Endothelial cell of umbilical vein (primary cell): ENCODE data around the gene PDLIM1. TPM values are rescaled to one million over a fixed set of nuclear protein-coding genes. Genes with fewer than 3 reads are reported as not detected.

Experiments
- BruUV-seq: library from RNA; stranded (reverse); fragments of 400-500 nt; replicated peaks from 2 replicates; lab custom pipeline; 2021; lab: Mats Ljungman, UMichigan
- CTCF ChIA-PET: fragments of 300-600, 350-600 bp; sonication (Branson Sonifier 250); formaldehyde crosslinking; loops from one replicate; lab custom pipeline; 2021; ENCODE audit warnings: antibody characterized with exemption, inconsistent platforms; lab: Charles Lee
- POLR2A ChIA-PET: fragments of 300-600, 350-600 bp; sonication (Branson Sonifier 250); formaldehyde crosslinking; loops from one replicate; lab custom pipeline; 2021; ENCODE audit warnings: antibody characterized with exemption, inconsistent platforms; lab: Charles Lee
- DNase-seq: peaks from one replicate; pipeline ENCODE4 v3.0.0-alpha.2; 2011; ENCODE audit warnings: low read depth, low spot score
- FAIRE-seq: peaks from 2 replicates; lab custom pipeline; 2011; peaks lifted over from hg19 to GRCh38; lab: Jason Lieb, UNC
- H2AFZ ChIP-seq: 2 replicates; pipeline ENCODE4 v1.6.0; 2012; ENCODE audit warnings: low read depth, low read length, control low read depth, inconsistent platforms
- H3K27ac ChIP-seq: 2 replicates; pipeline ENCODE4 v1.5.1; 2011; ENCODE audit warnings: low read depth, mild to moderate bottlenecking, control low read depth, low read length, moderate library complexity; ENCODE audit not compliant: insufficient read depth
- H3K27me3 ChIP-seq, 2 experiments: 2 replicates each; pipeline versions ENCODE4 v1.6.0 to v1.6.1; 2011; ENCODE audit warnings: low read length in 2 of 2, mixed read lengths in 1 of 2; ENCODE audit not compliant: control insufficient read depth in 2 of 2, insufficient read depth in 2 of 2
- H3K36me3 ChIP-seq, 2 experiments: 2 replicates in 1 of 2; 3 replicates in 1 of 2; pipeline ENCODE4 v1.5.1; 2011; ENCODE audit warnings: low read length in 2 of 2, mild to moderate bottlenecking in 1 of 2, moderate library complexity in 1 of 2; ENCODE audit not compliant: control insufficient read depth in 2 of 2, insufficient read depth in 2 of 2; ENCODE audit errors: extremely low read depth in 1 of 2
- H3K4me1 ChIP-seq: 3 replicates; pipeline ENCODE4 v1.5.1; 2011; ENCODE audit warnings: mild to moderate bottlenecking, low read length; ENCODE audit not compliant: control insufficient read depth, insufficient read depth; ENCODE audit errors: extremely low read depth
- H3K4me2 ChIP-seq: 2 replicates; pipeline ENCODE4 v1.6.1; 2011; ENCODE audit warnings: low read length, control low read depth, mixed read lengths; ENCODE audit not compliant: insufficient read depth
- H3K4me3 ChIP-seq, 3 experiments: fragments of 200-600 bp in 1 of 3; sonication (generic), shearing (Covaris generic) in 1 of 3; replicated peaks in 1 of 3; 2 replicates each; pipeline ENCODE4 v1.5.1; 2011 to 2016; ENCODE audit warnings: control low read depth in 3 of 3, low read length in 3 of 3, mild to moderate bottlenecking in 2 of 3, inconsistent platforms in 1 of 3, low read depth in 1 of 3, moderate library complexity in 1 of 3; ENCODE audit not compliant: insufficient read depth in 1 of 3
- H3K79me2 ChIP-seq: 2 replicates; pipeline ENCODE4 v1.6.0; 2012; ENCODE audit warnings: low read length, inconsistent platforms; ENCODE audit not compliant: control insufficient read depth, insufficient read depth
- H3K9ac ChIP-seq: replicated peaks from 2 replicates; pipeline ENCODE3; 2011; ENCODE audit warnings: low read length, control low read depth; ENCODE audit not compliant: insufficient read depth; ENCODE audit errors: extremely low read depth
- H3K9me1 ChIP-seq: replicated peaks from 3 replicates; pipeline ENCODE4 v1.6.0; 2011; ENCODE audit warnings: mild to moderate bottlenecking, low read length; ENCODE audit not compliant: control insufficient read depth, insufficient read depth; ENCODE audit errors: extremely low read depth
- H3K9me3 ChIP-seq: replicated peaks from 2 replicates; pipeline ENCODE4 v1.5.1; 2012; ENCODE audit warnings: low read length, inconsistent platforms; ENCODE audit not compliant: control insufficient read depth, insufficient read depth
- H4K20me1 ChIP-seq: replicated peaks from 2 replicates; pipeline ENCODE3; 2011; ENCODE audit warnings: mild to moderate bottlenecking, low read length; ENCODE audit not compliant: control insufficient read depth, insufficient read depth; ENCODE audit errors: extremely low read depth
- FOS ChIP-seq: IDR thresholded peaks from 2 replicates; pipeline ENCODE4 v1.6.1; 2011; ENCODE audit warnings: mild to moderate bottlenecking, low read length, moderate library complexity, borderline replicate concordance; ENCODE audit not compliant: insufficient read depth
- GATA2 ChIP-seq: IDR thresholded peaks from 2 replicates; pipeline ENCODE4 v1.7.0; 2011; ENCODE audit warnings: low read depth, mild to moderate bottlenecking, moderate library complexity, mixed read lengths, low read length; ENCODE audit not compliant: insufficient read length, insufficient read depth
- JUN ChIP-seq: IDR thresholded peaks from 2 replicates; pipeline ENCODE4 v1.6.1; 2011; ENCODE audit warnings: borderline replicate concordance, low read depth; ENCODE audit not compliant: insufficient read length, insufficient read depth
- MYC ChIP-seq: IDR thresholded peaks from one replicate; pipeline ENCODE4 v1.6.1; 2011; ENCODE audit warnings: mild to moderate bottlenecking, low read depth, low read length
- POLR2AphosphoS5 ChIP-seq: IDR thresholded peaks from 2 replicates; pipeline ENCODE4 v1.6.1; 2012; ENCODE audit warnings: low read depth, mild to moderate bottlenecking, control low read depth, low read length, moderate library complexity; ENCODE audit not compliant: insufficient read depth
- dilution Hi-C: fragments of 300-500 bp; cut with MboI; formaldehyde crosslinking; loops from one replicate; pipeline ENCODE4 v1.15.0; 2019; ENCODE audit warnings: low sequenced_read_pairs; ENCODE audit not compliant: extremely low pct_ligation_motif_present
- intact Hi-C: fragments of 100-400 bp; cut with micrococcal nuclease; formaldehyde crosslinking; loops from one replicate; pipeline ENCODE4 v1.10.0; 2022
- polyA plus RNA-seq, 4 experiments: library from polyadenylated mRNA; depleted of rRNA in 3 of 4; stranded (reverse) in 3 of 4; unstranded in 1 of 4; fragments of >200 nt; gene quantifications; 2 replicates each; pipeline versions ENCODE4 v1.2.1 to v1.2.3, GENCODE V29; 2011 to 2012; ENCODE audit warnings: missing spikeins in 1 of 4
- total RNA-seq: library from RNA; stranded (reverse); gene quantifications from 2 replicates; pipeline ENCODE4 v1.2.3, GENCODE V29; 2021
- TF ChIP-seq, protein P1 (sequence below), 2 donors: IDR thresholded peaks; 1 replicate in 1 of 2; 2 replicates in 1 of 2; pipeline ENCODE4 v1.5.1; 2011; ENCODE audit warnings: low read length in 2 of 2, mild to moderate bottlenecking in 2 of 2, moderate library complexity in 2 of 2, control low read depth in 1 of 2, inconsistent platforms in 1 of 2, low read depth in 1 of 2; ENCODE audit not compliant: insufficient read depth in 1 of 2; ENCODE audit errors: extremely low read depth in 1 of 2
- TF ChIP-seq, protein P2 (sequence below): IDR thresholded peaks from 2 replicates; pipeline ENCODE4 v1.6.1; 2011; ENCODE audit not compliant: insufficient read depth, insufficient read length

The PDLIM1 gene
- total and polyA plus RNA-seq, 2 donors (not counting 3 experiments of a cell fraction or from before 2014, with no cell fraction given): 91.1 to 122 TPM

DNA sequence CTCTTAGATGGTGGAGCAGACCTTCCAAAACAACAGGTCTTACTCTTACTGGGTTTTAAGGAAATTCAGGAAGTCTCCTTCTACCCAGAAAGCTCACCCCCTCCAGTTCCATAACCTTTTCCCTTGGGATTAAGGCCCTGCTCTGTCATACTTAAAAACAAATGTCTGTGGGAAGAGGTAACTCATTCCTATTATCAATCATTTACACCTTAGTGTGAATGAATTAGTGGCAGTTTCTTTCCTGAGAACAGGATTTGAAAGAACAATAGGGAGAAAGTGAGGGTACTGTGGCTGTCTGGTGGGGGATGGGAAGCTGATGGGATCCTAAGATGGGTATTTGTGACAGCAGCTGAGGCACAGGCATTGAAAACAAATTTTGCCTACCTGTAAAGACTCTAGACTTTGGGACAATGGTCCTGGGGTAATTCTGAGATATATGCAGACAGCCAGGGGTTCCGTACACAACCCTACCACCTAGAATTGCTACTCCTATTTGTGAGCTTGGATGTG lies 22.2 kb upstream of the PDLIM1 start:
- Histone ChIP-seq H3K27me3 (no peaks in the 10 kb centered on the region), H3K9me1 (no peaks in the 10 kb centered on the region), H3K36me3 (no peaks in the 10 kb centered on the region), H3K79me2 (no peaks in the 10 kb centered on the region), H4K20me1 (no peaks in the 10 kb centered on the region), H3K9ac (no peak overlapping the region), H3K9me3 (no peaks in the 10 kb centered on the region), H3K27ac (no peak overlapping the region), H3K4me2 (no peak overlapping the region), H3K4me3 (no peak overlapping the region), H2AFZ (no peak overlapping the region), H3K4me1 (peaks cover 11% of the 10 kb centered on the region)
- CTCF ChIA-PET: no interaction called here
- intact Hi-C loops: no loop called here
- POLR2A ChIA-PET: no interaction called here
- no TSS peak for BruUV-seq
- no peak for TF ChIP-seq GATA2
- TF ChIP-seq, protein P1, sequence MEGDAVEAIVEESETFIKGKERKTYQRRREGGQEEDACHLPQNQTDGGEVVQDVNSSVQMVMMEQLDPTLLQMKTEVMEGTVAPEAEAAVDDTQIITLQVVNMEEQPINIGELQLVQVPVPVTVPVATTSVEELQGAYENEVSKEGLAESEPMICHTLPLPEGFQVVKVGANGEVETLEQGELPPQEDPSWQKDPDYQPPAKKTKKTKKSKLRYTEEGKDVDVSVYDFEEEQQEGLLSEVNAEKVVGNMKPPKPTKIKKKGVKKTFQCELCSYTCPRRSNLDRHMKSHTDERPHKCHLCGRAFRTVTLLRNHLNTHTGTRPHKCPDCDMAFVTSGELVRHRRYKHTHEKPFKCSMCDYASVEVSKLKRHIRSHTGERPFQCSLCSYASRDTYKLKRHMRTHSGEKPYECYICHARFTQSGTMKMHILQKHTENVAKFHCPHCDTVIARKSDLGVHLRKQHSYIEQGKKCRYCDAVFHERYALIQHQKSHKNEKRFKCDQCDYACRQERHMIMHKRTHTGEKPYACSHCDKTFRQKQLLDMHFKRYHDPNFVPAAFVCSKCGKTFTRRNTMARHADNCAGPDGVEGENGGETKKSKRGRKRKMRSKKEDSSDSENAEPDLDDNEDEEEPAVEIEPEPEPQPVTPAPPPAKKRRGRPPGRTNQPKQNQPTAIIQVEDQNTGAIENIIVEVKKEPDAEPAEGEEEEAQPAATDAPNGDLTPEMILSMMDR (IDR thresholded peaks at IDR 0.05; ENCODE audit: extremely low read depth in 1 of 2, insufficient read depth in 1 of 2, low read depth in 1 of 2, low read length in 2 of 2): no peak
- TF ChIP-seq POLR2AphosphoS5: no peak
- TF ChIP-seq, protein P2, sequence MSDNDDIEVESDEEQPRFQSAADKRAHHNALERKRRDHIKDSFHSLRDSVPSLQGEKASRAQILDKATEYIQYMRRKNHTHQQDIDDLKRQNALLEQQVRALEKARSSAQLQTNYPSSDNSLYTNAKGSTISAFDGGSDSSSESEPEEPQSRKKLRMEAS: no peak
- TF ChIP-seq MYC: no peak
- no peak for TF ChIP-seq JUN
- no peak for TF ChIP-seq FOS
- FAIRE-seq (no peak), DNase-seq (no peak)
- dilution Hi-C loops: no loop called here
